GM18951 (cell line): Measurements from ENCODE around the gene PPARA.

ENCODE experiments used
- POLR2A ChIP-seq: IDR thresholded peaks from 4 replicates; pipeline ENCODE4 v1.6.1; 2011; ENCODE audit warnings: mild to moderate bottlenecking; ENCODE audit not compliant: insufficient read length, insufficient read depth; ENCODE audit errors: extremely low read depth
- in situ Hi-C: fragments of 300-500 bp; cut with MboI; formaldehyde crosslinking; loops from one replicate; pipeline ENCODE4 v1.12.0; 2022; ENCODE audit warnings: low sequenced_read_pairs, mixed read lengths, inconsistent platforms; ENCODE audit not compliant: unreplicated experiment

The PPARA gene

DNA sequence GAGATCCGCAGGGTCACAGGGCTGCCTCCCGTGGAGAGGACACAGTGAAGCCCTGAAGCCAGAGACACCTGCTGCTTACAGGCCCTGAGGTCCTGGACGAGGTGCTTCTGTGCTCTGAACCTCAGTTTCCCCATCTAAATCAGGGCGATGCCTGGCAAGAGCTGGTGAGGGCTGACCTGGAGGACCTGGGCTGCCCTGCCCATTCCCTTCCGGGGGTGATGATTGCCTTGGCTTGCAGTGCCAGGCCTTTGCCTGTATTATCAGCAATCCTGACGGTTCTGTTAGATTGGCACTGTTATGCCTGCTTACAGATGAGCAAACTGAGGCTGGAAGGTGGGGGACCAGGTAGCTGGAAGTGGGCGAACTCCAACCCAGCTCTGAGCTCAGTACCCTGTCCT is 138.5 kb downstream of the PPARA start:
- in situ Hi-C loops, result no loop called here
- no peak for TF ChIP-seq POLR2A

DNA sequence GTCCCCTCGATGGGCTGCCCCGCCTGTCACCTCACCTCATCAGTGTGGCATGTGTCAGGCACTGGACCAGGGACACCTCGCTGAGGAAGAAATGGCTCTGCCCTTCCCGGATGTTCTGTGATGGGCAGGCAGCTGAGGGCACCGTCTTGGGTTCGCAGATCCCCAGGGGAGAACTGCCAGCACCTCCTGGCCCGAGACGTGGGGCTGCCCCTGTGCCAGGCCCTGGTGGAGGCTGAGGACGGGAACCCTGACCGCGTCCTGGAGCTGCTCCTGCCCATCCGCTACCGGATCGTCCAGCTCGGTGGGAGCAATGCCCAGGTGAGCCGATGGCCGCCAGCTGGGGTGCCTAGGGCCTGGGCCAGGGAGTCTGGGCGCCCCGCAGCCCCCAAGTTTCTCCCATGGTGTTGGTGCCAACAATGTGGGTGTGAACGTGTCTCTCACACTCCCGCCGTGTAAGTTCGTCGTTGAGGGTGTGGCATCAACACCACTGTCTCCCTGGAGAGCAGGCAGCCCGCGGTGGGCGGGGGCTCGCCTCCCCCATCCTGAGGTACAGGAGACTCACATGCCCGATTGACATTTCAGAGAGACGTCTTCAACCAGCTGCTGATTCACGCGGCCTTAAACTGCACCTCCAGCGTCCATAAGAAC is 139.0 kb downstream of the PPARA start:
- in situ Hi-C loops, result no loop called here
- TF ChIP-seq POLR2A, result no peak

DNA sequence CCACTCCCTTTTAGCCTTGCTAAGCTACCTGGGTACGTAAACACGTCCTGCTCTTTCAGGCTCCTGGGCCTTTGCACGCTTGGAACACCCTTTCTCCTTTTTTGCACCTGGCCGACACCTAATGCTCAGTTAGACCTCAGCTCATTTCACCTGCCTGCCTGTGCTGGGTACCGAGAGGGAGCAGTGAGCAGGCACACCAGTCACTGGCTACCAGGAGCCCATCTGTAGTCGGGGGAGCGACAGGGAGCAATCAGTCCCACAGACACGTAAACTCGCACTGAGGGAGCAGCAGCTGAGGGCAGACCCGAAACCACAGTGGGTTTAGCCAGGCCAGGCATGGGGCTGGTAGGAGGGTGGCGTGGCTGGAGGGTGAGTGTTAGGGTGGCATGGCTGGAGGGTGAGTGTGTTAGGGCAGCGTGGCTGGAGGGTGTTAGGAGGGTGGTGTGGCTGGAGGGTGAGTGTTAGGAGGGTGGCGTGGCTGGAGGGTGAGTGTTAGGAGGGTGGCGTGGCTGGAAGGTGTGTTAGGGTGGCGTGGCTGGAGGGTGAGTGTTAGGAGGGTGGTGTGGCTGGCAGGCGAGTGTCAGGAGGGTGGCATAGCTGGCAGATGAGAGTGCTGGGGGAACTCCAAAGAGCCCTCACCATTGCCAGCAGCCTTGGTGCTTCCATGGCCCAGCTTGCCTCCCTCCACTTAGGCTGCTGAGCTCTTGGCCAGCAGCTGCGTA is 140.0 kb downstream of the PPARA start:
- no peak for TF ChIP-seq POLR2A
- in situ Hi-C loops, result loop anchor here (10.0 kb wide), 1 partner anchor 145 kb away; no protein-coding TSS in a partner anchor

DNA sequence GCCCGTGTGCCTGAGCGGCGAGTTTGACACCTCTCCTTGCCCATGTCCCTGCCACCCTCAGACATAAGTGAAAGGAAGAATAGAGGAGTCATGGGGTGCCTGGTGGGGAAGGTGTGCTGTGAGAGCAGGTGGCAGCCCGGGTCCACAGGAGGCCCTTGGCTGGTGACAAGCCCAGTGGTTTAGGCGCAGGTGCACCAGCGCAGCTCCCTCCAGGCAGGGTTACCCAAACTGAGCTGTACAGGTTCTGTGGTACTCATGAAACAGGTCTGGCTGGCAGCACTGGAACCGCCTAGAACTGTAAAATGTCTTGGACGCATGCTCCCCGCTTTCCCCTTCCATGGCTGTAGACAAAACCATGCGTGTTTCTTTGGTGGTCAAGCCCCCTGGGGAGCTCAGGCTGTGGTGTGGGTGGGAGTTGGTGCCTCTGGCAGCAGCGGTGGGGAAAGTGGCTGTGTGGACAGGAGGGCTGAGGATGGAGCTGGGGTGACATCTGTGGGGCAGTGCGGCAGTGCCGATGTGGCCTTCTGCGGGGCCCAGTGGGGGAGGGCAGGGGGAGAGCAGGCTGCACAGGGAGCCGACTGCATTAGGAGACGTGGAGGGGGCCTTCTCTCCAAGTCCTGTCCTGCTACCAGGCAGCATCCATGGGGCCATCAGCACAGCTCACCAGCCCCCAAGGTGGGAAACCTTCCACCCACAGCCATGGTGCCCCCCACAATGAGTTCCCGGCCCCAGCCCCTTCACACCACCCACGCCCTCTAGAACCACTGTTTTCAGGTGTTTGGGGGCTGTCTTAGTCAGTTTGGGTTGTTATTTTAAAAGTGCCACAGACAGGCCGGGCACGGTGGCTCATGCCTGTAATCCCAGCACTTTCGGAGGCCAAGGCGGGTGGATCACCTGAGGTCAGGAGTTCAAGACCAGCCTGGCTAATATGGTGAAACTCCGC is 140.8 kb downstream of the PPARA start:
- in situ Hi-C loops, result loop anchor here (10.0 kb wide), 1 partner anchor 146 kb away; no protein-coding TSS in a partner anchor

DNA sequence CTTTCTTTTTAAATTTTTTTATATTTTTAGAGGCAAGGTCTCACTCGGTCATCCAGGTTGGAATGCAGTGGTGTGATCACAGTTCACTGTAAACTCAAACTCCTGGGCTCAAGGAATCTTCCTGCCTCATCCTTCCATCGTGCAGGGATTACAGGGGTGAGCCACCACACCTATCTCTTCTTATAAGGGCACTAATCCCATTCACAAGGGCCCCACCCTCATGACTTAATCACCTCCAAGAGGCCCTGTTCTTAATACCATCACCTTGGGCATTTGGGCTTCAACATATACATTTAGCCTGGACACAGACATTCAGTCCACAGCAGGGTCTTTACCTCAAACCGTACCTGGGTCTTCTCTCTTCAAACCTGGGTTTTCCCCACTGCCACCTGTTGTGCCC is 141.8 kb downstream of the PPARA start:
- in situ Hi-C loops, result loop anchor here (10.0 kb wide), 1 partner anchor 147 kb away; no protein-coding TSS in a partner anchor
- TF ChIP-seq POLR2A, result no peak

More for the DNA sequence above, 140.8 kb downstream of the PPARA start:
- no peak for TF ChIP-seq POLR2A

DNA sequence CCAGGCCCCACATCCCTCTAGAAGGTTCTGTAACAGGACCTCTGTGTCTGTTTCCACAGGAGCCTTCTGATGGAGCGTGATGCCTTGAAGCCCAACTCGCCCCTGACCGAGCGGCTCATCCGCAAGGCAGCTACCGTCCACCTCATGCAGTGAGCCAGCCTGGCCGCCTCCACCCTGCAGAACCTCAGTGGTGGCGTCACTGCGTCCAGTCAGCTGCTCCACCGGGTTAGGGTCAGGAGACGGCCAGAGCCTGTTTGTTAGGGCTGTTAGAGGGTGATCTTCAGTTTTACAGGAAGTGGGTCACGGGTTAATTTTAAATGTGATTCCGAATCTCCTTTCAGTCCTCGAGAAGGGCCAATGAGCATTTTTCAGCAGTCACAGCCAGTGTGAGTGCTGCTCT is 142.4 kb downstream of the PPARA start:
- in situ Hi-C loops, result loop anchor here (10.0 kb wide), 1 partner anchor 148 kb away; no protein-coding TSS in a partner anchor
- TF ChIP-seq POLR2A, result no peak
